ENCODE results near the gene SCGN.

Gene SCGN

DNA sequence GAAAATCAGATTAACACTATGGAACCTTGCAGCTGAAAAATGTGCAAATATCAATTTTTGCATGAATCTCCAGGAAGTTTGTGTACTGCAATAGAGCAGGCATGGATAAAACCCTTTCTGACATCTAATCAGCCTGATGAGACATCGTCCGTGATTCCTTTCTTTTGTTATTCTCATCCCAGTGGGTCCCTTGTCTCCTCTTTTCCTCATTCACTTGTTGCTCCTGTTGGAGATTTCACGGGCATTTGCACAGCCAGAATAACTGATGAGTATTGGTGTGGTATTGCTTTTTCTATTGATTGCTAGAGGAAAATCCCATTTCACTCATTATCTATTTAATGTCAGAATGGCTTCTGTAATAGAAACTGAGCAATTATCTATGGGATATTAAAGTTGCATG is 39.9 kb downstream of the SCGN start:
- DNase-seq = no peak

DNA sequence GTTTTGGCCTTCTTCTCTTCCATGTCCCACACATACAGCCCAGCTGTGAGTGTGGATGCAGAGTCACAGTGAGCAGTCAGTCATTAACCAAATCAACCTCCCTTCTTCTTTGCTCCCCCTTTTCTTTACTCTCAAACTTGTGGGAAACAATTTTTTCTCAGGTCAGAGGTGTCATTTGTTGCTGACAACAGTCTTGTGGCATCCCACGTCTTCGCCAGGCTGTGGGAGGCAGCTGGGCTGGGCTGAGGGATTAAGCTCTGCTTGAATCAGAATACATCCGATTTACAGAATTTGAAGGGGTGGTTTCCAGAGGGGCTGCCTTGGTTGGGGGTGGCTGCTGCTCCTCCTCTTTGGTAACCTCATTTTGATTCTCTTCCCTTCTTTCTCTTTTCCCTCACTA is 40.5 kb downstream of the SCGN start:
- no peak for DNase-seq

DNA sequence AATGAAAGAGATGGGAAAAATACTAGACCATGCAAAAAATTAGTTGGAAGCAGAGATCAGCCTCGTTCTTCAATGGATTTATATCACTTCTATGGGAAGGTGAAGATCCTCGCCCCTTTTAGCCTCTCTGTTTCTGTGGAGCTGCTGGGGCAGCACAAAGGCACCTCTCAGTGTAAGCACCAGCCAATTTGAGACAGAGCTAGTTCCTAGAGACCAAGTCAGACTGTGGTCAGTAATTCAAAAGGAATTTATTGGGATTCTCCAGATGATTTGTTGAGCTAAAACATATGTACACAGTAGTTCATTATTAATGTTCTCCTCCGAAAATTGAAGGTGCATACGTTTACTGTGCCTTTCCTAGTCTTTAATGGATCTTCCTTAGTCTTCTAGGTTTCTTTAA is 42.4 kb downstream of the SCGN start:
- no peak for DNase-seq

DNA sequence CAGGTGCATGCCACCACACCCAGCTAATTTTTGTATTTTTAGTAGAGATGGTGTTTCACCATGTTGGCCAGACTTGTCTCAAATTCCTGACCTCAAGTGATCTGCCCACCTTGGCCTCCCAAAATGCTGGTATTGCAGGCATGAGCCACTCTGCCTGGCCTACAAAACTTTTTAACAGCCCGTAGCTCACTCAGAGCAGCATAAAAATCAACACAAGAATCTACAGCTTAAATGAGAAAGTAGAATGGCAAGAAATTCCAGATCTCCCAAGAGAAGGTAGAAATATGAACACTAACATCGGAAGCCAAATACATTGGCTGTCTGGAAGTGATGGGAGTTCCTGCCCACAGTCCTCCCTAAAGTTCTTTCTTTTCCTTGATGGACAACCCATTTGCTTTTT is 43.7 kb downstream of the SCGN start:
- no peak for DNase-seq

DNA sequence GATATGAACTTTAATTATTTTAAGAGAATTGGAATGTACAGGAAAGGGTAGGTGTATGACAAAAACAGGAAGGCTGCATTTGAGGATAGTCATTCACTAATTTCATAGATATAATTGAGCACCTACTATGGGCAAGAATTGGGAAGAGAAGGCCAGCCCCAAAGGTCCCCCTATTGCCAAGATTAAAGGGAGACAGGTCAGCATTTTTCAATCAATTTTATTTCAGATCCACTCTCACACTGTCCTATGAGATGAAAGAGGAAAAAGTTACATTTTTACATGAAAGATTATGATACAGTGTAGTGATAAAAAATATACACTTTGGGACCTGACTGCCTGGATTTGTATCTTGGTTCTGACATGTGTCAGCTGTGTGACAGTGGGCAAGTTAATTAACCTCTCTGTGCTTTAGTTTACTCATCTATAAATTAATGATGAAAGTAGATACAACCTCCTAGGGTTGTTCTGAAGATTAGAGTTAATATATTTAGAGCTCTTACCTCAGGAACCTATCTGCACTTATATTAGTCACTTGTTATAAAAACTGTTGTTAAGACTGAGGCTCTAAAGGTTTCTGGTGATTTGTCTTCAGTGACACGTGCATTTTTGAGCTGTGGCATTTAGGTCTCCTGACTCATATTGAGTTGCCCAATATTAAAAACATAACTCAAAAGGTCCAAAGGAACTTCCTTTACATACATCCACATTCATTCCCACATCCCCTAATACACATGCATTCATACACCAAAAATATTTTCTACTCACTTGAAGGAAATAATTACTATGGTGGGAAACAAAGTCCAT is 45.7 kb downstream of the SCGN start:
- DNase-seq = no peak

DNA sequence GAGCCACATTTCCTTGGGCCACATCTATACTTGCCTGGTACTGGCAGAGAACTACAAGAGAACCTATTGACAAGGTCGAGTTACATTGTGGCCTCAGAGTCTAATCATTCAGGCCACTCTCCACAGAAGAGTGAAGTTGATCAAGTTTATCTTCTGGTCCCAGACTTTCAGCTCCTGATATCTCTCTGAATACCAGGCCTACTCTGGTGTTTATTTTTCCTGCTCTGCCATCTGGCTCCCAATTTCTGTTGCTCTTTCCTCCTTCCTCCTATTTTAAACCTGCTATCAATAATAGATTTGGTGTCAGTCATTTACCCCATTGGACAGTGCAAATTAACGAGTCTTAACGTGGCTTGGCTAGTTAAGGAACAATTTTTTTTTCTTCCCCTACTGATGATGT is 46.6 kb downstream of the SCGN start:
- no peak for DNase-seq

DNA sequence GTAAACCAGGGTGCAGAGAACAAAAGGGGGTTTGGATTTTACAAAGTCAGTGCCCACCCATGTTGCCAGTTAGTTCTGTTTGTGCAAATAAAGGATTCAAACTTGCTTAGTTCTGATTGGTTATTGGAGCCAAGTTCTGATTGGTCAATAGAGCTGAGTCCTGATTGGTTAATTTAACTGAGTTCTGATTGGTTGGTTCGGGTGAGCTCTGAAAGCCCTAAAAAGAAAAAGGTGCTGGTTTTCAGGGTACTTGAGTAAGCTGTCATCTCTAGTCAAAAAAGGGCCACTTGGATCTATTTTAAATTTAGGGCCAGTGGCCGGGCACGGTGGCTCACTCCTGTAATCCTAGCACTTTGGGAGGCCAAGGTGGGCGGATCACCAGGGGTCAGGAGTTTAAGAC is 47.6 kb downstream of the SCGN start:
- no peak for DNase-seq

DNA sequence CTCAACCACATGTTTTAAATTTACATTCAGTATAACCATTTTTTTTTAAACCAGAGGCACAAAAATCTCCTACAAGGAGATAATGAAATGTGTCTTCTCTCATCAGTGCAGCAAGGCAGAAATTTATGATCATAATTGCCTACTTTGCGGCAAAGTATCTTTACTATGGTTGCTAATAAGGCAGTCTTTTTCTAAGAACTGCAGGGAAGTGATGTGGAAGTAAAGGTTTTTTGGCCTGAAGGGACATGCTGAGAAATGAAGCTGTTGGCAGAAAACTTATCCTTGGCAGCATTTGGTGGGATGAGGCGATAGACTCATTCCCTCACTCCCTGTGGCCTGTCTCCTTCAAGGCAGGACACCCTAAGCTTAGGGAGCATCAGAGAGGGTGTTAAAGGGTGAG is 48.7 kb downstream of the SCGN start:
- no peak for DNase-seq

DNA sequence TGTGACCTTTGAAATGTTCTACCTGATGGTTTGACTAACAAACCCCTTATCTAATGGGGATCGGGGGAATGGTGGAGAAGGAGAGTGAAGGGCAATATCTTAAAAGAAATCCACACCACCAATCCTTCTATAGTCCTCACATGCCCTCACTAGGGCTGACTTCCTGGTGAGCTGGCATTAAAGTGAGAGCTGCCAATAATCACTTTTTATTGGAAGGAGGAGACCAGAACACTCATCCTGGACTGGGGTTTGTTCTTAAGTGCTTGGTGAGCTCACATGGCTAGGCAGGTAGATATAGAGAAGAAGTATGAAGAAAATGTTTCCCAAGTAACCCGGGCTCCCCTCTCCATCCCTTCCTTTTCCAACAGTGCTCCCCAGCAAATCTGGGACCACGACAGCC is 49.8 kb downstream of the SCGN start:
- no peak for DNase-seq

DNA sequence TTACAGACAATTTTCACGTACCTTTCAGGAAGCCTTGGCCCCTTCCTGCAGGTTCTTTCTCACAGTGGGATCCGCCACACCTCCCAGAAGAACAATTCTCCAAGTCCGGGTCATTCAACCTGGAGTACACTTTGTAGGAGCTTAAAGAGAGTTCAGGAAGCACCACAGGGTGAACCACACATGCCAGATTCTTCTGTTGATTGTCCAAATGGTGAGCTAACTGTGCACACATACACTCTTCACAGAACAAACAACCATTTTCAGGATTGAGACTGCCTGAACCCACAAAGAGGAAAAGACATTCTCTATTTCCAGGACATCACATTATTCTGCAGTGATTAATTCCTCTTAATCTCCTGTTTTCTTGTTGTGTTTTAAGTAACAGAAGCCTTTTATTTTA is 51.0 kb downstream of the SCGN start:
- DNase-seq = no peak

DNA sequence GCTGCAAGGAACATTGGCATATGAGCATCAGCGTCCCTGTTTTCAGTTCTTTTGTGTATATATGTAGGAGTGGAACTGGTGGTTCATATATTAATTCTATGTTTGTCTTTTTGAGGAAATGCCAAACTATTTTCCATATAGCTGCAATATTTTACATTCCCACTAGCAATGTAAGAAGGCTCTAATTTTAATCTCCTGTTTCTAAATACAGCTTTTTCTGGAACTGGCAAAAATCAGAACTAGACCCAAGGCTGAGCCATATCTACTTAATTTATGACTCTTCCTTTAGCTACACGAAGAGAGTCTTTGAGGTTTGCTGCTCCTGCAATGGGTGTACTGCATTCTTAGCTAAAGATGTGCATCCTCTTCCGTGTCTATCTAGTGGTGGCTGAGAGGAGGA is 52.0 kb downstream of the SCGN start:
- no peak for DNase-seq

DNA sequence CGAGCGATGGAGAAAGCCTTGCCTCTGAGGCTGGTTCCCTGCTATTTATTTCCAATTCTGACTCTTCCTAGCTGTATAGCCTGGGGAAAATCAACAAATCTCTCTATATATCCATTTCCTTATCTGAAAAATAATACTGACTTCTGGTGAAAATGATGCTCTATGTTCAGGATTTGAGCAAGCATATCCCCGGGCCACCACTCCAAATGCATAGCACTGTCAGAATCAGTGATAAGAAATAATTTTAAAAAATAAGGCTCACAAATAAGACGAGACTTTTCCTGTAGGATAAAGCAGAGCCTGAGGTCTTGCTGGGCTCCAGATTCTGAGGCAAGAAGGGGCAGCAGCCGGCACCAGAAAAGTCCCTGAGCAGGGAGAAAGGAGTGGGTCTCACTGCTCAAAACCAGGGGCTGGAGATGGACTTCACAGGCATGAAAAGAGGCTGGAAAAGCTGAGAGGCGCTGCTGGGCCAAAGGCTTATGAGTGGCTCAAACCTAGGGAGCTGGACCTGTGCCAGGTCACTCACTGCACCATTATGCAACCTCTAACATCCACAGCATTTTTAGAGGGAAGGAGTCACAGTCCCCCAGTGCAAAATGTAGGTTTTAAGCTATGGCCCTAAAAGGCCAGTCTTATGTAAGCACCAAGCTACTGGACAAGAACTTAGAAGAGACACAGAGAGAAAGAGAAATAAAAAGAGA is 54.4 kb downstream of the SCGN start:
- peak in 1 of 2 experiments; percentile 15 for DNase-seq

DNA sequence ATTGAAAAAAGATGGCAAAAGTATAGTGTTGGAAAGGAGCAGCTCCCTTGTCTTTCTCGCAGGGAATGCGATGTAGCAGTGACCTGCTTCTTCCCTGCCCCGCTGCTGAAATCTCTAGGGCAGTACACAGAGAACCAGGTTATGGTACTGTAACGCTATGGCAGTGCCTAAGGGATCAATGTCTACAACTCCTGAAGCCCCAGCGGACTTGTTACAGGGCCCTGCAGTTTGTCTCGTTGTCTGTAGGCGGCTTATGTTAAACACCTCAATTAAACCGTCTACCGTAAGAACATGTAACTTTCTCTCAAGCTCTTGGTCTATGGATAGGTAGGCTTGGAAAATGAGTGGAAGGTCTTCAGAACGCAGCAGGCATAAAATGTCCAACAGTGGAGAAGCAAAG is 57.7 kb downstream of the SCGN start:
- no peak for DNase-seq

DNA sequence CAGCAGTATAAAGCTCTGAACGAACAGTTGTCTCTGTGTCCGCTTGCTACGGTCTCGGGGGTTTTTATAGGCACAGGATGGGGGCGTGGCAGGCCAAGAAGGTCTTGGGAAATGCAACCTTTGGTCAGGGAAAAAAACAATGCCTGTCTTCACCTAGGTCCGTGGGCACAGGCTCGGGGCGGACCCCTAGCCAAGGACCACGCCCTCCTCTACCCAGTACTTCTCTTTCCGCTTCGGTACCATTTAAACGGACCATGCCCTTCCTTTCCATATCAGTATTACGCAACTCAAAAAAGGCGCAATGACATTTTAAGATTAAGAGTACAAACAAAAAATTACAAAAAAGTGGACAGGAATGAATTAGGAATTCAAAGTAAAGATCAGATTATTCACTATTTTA is 58.3 kb downstream of the SCGN start:
- DNase-seq = no peak

DNA sequence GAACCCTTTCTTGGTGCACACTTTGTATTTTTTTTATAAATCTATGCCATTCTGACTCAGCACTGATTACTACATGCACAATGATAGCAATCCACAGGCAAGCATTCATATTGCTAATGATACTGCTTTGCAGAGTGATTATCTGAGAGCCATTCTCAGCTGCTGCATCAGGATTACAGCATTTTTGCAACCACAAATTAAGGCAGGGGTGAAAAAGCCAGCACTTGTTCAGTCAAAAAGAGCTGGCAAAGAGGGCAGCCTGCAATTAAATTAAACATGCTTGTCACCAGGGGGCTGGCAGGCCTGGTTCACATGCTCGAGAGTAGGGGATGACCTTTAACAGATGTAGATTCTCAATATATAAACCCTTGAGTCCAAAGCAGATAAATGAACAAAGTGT is 61.8 kb downstream of the SCGN start:
- DNase-seq = peak; percentile 9 to 21

DNA sequence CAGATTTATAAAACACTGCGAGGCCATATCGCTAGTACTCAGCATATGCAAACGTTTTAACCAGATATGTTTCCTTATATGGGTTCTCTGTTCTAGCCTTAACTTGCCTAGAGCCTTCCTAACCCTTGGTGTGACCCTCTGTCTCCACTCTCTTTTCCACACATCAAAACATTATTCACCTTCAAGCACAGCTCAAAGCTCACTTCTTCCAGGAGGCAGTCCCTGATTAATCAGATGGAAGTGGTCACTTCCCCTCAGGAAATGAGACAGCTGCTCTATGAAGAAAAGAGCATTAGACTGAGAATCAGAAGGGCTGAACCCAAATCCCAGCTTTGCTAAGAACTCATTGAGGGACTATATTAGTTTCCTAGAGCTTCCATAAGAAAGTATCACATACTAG is 62.8 kb downstream of the SCGN start:
- DNase-seq = no peak

DNA sequence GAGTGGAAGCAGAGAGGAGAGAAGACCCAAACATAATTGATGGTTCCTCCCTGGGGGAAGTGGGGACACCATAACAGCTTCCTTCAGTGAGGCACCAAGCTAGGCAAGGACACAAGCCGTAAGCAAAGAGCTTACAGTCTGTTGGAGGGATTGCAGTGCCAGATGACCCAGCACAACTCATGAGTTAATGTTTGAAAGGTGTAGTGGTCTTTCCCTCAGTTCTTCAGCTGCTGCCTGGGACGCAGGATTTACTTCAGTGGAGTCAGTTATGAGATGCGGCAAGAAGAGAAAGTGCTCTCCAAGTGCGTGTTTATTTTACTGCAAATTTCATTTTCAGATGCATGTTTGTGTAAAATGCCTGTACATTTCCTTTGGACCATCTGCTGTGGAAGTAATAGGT is 63.8 kb downstream of the SCGN start:
- DNase-seq = no peak

DNA sequence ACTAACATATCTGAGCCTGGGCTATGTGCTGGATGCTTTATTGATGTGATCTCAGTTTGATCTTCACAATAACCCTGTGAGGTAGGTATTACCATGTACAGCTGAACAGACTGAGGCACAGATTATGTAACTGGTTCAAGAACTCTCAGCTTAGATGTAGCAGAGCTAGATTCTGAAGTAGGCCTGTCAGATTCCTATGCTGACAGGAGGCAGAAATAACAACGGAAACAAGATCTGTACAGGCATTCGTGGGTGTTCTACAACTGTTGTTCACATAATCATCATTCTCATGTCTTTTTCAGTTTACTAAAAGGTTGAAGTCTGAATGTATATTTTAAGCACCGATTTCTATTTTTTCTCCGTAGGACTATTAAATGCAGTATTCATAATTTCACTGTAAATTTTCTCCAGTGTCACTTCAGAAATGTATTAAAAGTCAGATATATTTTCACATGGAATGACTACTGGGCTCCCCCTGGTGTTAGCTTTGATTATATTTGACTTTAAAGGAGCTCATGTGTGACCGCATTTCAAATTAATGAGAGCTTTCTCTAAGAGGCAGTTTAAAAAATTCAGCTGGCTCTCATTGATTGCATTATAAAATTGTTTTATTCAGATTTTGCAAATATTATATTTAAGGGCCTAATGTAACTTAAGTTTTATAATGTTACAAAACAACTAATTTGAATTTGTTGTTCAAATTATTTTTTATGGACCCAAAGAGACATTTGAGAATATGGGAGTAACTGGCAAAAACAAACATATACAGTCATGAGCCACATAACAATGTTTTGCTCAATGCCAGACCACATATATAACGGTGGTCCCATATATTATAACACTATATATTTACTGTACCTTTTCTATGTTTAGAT is 66.1 kb downstream of the SCGN start:
- peak; percentile 14 to 51 for DNase-seq

DNA sequence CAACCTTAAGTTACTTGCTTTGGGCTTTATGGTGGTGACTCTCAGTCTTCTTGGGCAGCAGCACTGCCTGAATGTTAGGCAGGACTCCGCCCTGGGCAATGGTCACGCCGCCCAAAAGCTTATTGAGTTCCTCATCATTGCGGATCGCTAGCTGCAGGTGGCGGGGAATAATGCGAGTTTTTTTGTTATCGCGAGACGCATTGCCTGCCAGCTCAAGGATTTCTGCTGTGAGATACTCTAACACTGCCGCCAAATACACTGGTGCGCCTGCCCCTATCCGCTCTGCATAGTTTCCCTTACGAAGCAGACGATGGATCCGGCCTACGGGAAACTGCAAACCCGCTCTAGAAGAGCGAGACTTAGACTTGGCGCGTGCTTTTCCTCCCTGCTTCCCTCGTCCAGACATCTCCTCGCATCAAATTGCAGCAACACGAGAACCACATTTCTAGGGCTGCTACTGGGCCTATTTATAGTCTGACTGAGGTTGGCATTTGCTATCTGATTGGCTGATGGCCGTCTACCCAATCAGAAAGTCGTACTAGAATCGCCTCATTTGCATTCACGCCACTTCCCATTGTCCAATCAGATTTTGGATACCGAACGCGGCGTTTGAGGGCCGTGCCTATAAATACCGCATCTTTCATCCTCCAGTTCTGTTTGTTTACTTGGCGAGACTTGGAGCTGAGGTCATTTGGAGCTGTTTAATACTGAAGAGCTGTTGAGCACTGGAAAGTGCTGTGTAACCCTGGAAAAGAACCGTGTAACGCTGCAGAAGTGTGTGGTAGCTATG is 74.3 kb downstream of the SCGN start:
- no peak for DNase-seq

DNA sequence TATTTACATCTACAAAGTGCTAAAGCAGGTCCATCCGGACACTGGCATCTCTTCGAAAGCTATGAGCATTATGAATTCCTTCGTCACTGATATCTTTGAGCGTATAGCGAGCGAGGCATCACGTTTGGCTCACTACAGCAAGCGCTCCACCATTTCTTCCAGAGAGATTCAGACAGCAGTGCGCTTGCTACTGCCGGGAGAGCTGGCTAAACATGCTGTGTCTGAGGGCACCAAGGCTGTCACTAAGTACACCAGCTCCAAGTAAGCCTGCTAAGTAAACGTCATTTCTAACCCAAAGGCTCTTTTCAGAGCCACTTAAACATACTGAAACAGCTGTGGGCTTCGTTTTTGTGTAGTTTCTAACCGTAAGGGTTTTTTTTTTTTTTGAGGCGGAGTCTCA is 75.0 kb downstream of the SCGN start:
- no peak for DNase-seq

DNA sequence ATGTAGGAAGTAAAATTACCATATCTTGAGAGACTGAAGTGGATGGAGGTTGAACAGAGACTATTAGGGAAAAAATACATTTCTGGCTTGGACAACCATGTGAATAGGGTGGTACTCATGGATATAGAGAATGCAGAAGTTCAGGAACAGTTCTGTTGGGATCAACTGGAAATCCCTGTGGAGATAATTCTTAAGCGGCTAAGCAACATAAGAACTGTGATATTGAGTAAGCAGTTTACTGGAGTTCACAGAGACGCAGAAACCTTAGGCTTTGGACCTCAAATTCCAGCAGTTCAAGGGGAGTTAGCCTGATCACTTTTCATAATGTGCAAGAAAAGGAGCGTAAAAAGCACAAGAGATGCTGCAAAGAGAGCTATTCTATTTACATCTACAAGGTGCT is 78.9 kb downstream of the SCGN start:
- no peak for DNase-seq

DNA sequence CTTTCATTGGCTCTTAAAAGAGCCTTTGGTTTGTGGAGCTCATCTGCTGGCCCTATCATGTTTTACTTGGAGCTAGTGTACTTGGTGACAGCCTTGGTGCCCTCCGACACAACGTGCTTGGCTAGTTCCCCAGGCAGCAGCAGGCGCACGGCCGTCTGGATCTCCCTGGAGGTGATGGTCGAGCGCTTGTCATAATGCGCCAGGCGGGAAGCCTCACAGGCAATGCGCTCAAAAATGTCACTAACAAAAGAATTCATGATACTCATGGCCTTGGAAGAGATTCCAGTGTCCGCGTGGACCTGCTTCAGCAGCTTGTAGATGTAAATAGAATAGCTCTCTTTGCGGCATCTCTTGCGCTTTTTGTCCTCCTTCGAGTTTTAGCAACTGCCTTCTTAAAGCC is 79.7 kb downstream of the SCGN start:
- no peak for DNase-seq
